HepG2 (cell line): ENCODE results near the gene ARRDC1. TPM values are rescaled to one million over a fixed set of nuclear protein-coding genes. Genes with fewer than 3 reads are reported as not detected.
A peak's percentile ranks its signal among the peaks of the same experiment; 100 is the strongest.

ENCODE experiments used
- MAZ ChIP-seq, 2 experiments: sonication (generic) in 1 of 2; formaldehyde crosslinking in 1 of 2; IDR thresholded peaks; 2 replicates each; pipeline versions ENCODE4 v1.5.0 to v1.6.1; 2012 to 2020; ENCODE audit warnings: low read depth in 2 of 2, mild to moderate bottlenecking in 2 of 2, borderline replicate concordance in 1 of 2, improper control_type of control experiment in 1 of 2, low read length in 1 of 2, missing genetic modification reagents in 1 of 2, moderate library complexity in 1 of 2
- SAP130 ChIP-seq: IDR thresholded peaks from 2 replicates; pipeline ENCODE4 v1.6.1; 2016; ENCODE audit warnings: low read depth
- SNAPC5 ChIP-seq: sonication (generic); formaldehyde crosslinking; IDR thresholded peaks from 2 replicates; pipeline ENCODE4 v1.8.1; 2023; ENCODE audit warnings: mild to moderate bottlenecking, missing genetic modification reagents, borderline replicate concordance
- TMF1 ChIP-seq: sonication (generic); formaldehyde crosslinking; IDR thresholded peaks from 2 replicates; pipeline ENCODE4 v1.8.1; 2022; ENCODE audit warnings: low read depth, missing genetic modification reagents
- UBTF ChIP-seq: sonication (generic); formaldehyde crosslinking; IDR thresholded peaks from 2 replicates; pipeline ENCODE4 v1.4.0; 2020; ENCODE audit warnings: mild to moderate bottlenecking, missing genetic modification reagents
- ZBTB20 ChIP-seq: sonication (generic); formaldehyde crosslinking; IDR thresholded peaks from 2 replicates; pipeline ENCODE4 v1.8.1; 2023; ENCODE audit warnings: missing genetic modification reagents, low read depth, mild to moderate bottlenecking, borderline replicate concordance
- ZFX ChIP-seq: sonication (generic); formaldehyde crosslinking; IDR thresholded peaks from 2 replicates; pipeline ENCODE4 v1.4.0; 2020; ENCODE audit warnings: mild to moderate bottlenecking, low read depth, missing genetic modification reagents, moderate library complexity
- ZNF138 ChIP-seq: sonication (generic); formaldehyde crosslinking; IDR thresholded peaks from 2 replicates; pipeline ENCODE4 v1.5.0; 2020; ENCODE audit warnings: mild to moderate bottlenecking, low read depth, missing genetic modification reagents
- ZNF430 ChIP-seq: sonication (generic); formaldehyde crosslinking; IDR thresholded peaks from 2 replicates; pipeline ENCODE4 v1.9.0; 2021; ENCODE audit warnings: mild to moderate bottlenecking, missing genetic modification reagents
- ZNF501 ChIP-seq: sonication (generic); formaldehyde crosslinking; IDR thresholded peaks from 2 replicates; pipeline ENCODE4 v1.5.1; 2020; ENCODE audit warnings: mild to moderate bottlenecking, moderate library complexity, missing genetic modification reagents
- ZNF652 ChIP-seq: IDR thresholded peaks from 2 replicates; pipeline ENCODE4 v1.6.1; 2016; ENCODE audit warnings: low read depth, borderline replicate concordance
- ZNF687 ChIP-seq: sonication (generic); formaldehyde crosslinking; IDR thresholded peaks from 2 replicates; pipeline ENCODE4 v1.5.1; 2020; ENCODE audit warnings: mild to moderate bottlenecking, missing genetic modification reagents, moderate library complexity
- polyA plus RNA-seq, 8 experiments: library from polyadenylated mRNA; depleted of rRNA in 3 of 8; stranded (reverse) in 7 of 8; unstranded in 1 of 8; fragments of >200 nt; fragmentation: Illumina TruSeq in 4 of 8; extraction: Trizol in 4 of 8; gene quantifications; 2 replicates each; pipeline versions ENCODE4 v1.2.1 to v1.2.3, GENCODE V29; 2011 to 2016; ENCODE audit warnings: low read depth in 4 of 8, missing spikeins in 1 of 8, mixed read lengths in 1 of 8; ENCODE audit not compliant: insufficient read depth in 1 of 8
- total RNA-seq, 5 experiments: library from RNA; depleted of rRNA; stranded (reverse); fragments of >200 nt; fragmentation: Illumina TruSeq; extraction: Trizol; gene quantifications; 2 replicates each; pipeline ENCODE4 v1.2.3, GENCODE V29; 2016; ENCODE audit warnings: low read depth in 1 of 5

ARRDC1 gene
- total and polyA plus RNA-seq, 2 of the 13 experiments (the other 11 are each of a cell fraction or from before 2014, with no cell fraction given) = 21.7 to 44.4 TPM

GRCh38 chr9:137607141-137607857, 1.8 kb downstream of the ARRDC1 start (continued):
- 0 out of 2 replicates have a peak, but pooled peaks have one; percentile 34 for TF ChIP-seq ZFX (CRISPR knock-in tag)
- peak; percentile 58 for TF ChIP-seq UBTF (CRISPR knock-in tag)
- TF ChIP-seq ZBTB20 = no peak
- TF ChIP-seq ZNF138 (CRISPR knock-in tag) = 0 out of 2 replicates have a peak, but pooled peaks have one; percentile 26
- 0 out of 2 replicates have a peak, but pooled peaks have one; percentile 35 for TF ChIP-seq ZNF430 (CRISPR knock-in tag)
- no peak for TF ChIP-seq SNAPC5
- peak; percentile 41 for TF ChIP-seq ZNF687 (CRISPR knock-in tag)
- peak; percentile 77 for TF ChIP-seq SAP130 (CRISPR knock-in tag)
- peak; percentile 73 for TF ChIP-seq ZNF652 (CRISPR knock-in tag)
- 0 out of 2 replicates have a peak, but pooled peaks have one; percentile 3 for TF ChIP-seq TMF1 (CRISPR knock-in tag)
- TF ChIP-seq MAZ (IDR thresholded peaks at IDR 0.05; ENCODE audit: borderline replicate concordance, low read depth, low read length) = peak; percentile 20; the same call in 1 of the 2 replicates
- TF ChIP-seq MAZ (CRISPR knock-in tag; IDR thresholded peaks at IDR 0.05; ENCODE audit: low read depth) = no peak
- peak; percentile 36; the same call in 1 of the 2 replicates for TF ChIP-seq ZNF501 (CRISPR knock-in tag)
